K562 (cell line): Measurements from ENCODE around the gene ZCWPW1. TPM values are rescaled to one million over a fixed set of nuclear protein-coding genes. Genes with fewer than 3 reads are reported as not detected.

Source experiments
- E2F6 ChIP-seq, 2 experiments: IDR thresholded peaks; 2 replicates each; pipeline ENCODE4 v1.6.1; 2011; ENCODE audit warnings: borderline replicate concordance in 1 of 2, control low read depth in 1 of 2, low read depth in 1 of 2, low read length in 1 of 2, mild to moderate bottlenecking in 1 of 2, mixed read lengths in 1 of 2, moderate library complexity in 1 of 2; ENCODE audit not compliant: insufficient read depth in 1 of 2, insufficient read length in 1 of 2, poor library complexity in 1 of 2, severe bottlenecking in 1 of 2; ENCODE audit errors: extremely low read depth in 1 of 2
- E4F1 ChIP-seq: fragments of 250-450 bp; sonication (Bioruptor Pico); IDR thresholded peaks from 2 replicates; pipeline ENCODE4 v1.5.0; 2021; ENCODE audit warnings: mild to moderate bottlenecking, borderline replicate concordance
- ETV5 ChIP-seq: sonication (generic); formaldehyde crosslinking; IDR thresholded peaks from 2 replicates; pipeline ENCODE4 v1.4.0; 2020; ENCODE audit warnings: low read depth, mild to moderate bottlenecking, missing genetic modification reagents
- HBP1 ChIP-seq: fragments of 450-650 bp; formaldehyde crosslinking; IDR thresholded peaks from 2 replicates; pipeline ENCODE4 v1.4.0; 2022; ENCODE audit warnings: missing genetic modification characterization
- NONO ChIP-seq, 2 experiments: fragments of 200-400 bp in 1 of 2; fragments of 450-650 bp in 1 of 2; formaldehyde crosslinking in 1 of 2; IDR thresholded peaks; 2 replicates each; pipeline ENCODE4 v1.6.1; 2017; ENCODE audit warnings: low read depth in 2 of 2, mild to moderate bottlenecking in 2 of 2, moderate library complexity in 2 of 2, low read length in 1 of 2
- PREB ChIP-seq: sonication (generic); formaldehyde crosslinking; IDR thresholded peaks from 2 replicates; pipeline ENCODE4 v1.8.1; 2023; ENCODE audit warnings: mild to moderate bottlenecking, missing genetic modification reagents
- RBBP5 ChIP-seq: fragments of 200-600 bp; sonication (generic); IDR thresholded peaks from 2 replicates; pipeline ENCODE4 v1.6.1; 2012; ENCODE audit warnings: borderline replicate concordance, mild to moderate bottlenecking, low read length, control low read depth, inconsistent platforms; ENCODE audit not compliant: insufficient read depth, poor library complexity, severe bottlenecking
- RERE ChIP-seq: sonication (generic); formaldehyde crosslinking; IDR thresholded peaks from 2 replicates; pipeline ENCODE4 v1.8.0; 2023; ENCODE audit warnings: missing genetic modification reagents, mild to moderate bottlenecking, borderline replicate concordance
- SMAD1 ChIP-seq: fragments of 150-350 bp; IDR thresholded peaks from 2 replicates; pipeline ENCODE4 v1.6.1; 2014; ENCODE audit warnings: low read length, low read depth; ENCODE audit not compliant: partially characterized antibody
- ZNF444 ChIP-seq: fragments of 250-450 bp; sonication (Bioruptor Pico); IDR thresholded peaks from 2 replicates; pipeline ENCODE4 v1.4.0; 2020; ENCODE audit warnings: mild to moderate bottlenecking, moderate library complexity
- ZNF507 ChIP-seq: conservative IDR thresholded peaks from 2 replicates; pipeline ENCODE4 v1.6.1; 2017; ENCODE audit warnings: missing genetic modification characterization, missing compliant biosample characterization
- polyA plus RNA-seq, 8 experiments: library from polyadenylated mRNA; depleted of rRNA in 4 of 8; stranded (reverse) in 5 of 8; unstranded in 3 of 8; fragments of >200 nt; fragmentation: Nextera tagmentation in 2 of 8; fragmentation: Illumina TruSeq in 1 of 8; extraction: Ambion mirVana in 2 of 8; extraction: Trizol in 1 of 8; gene quantifications; 2 replicates each; pipeline versions ENCODE4 v1.2.1 to v1.2.3, GENCODE V29; 2011 to 2014; ENCODE audit warnings: inconsistent platforms in 1 of 8, missing spikeins in 1 of 8
- total RNA-seq, 7 experiments: library from RNA; depleted of rRNA in 6 of 7; stranded (reverse); fragments of >200 nt in 6 of 7; fragmentation: Illumina TruSeq in 2 of 7; extraction: Trizol in 2 of 7; gene quantifications; 2 replicates each; pipeline versions ENCODE4 v1.2.1 to v1.2.3, GENCODE V29; 2011 to 2021; ENCODE audit warnings: low replicate concordance in 1 of 7

Gene ZCWPW1
- total and polyA plus RNA-seq, 9 of the 15 experiments (the other 6 are each of a cell fraction or from before 2014, with no cell fraction given), result 0.18 to 1.7 (median 1.2) TPM

- TF ChIP-seq NONO (IDR thresholded peaks at IDR 0.05; ENCODE audit: low read depth in 2 of 2, low read length in 1 of 2) (peak in 1 of 2 experiments; percentile 81; a peak in 2 of 4 replicates), RERE (CRISPR knock-in tag) (peak; percentile 6; the same call in 1 of the 2 replicates), ZNF444 (peak; percentile 47; the same call in 1 of the 2 replicates), E4F1 (peak; percentile 66; the same call in 1 of the 2 replicates), ETV5 (CRISPR knock-in tag) (peak; percentile 41; the same call in 1 of the 2 replicates), ZNF507 (tag) (no peak), PREB (CRISPR knock-in tag) (0 out of 2 replicates have a peak, but pooled peaks have one; percentile 93), RBBP5 (peak; percentile 88), HBP1 (CRISPR knock-in tag) (peak; percentile 6; the same call in 1 of the 2 replicates), SMAD1 (peak; percentile 12), E2F6 (IDR thresholded peaks at IDR 0.05; ENCODE audit: borderline replicate concordance in 1 of 2, extremely low read depth in 1 of 2, insufficient read depth in 1 of 2, insufficient read length in 1 of 2, low read depth in 1 of 2, low read length in 1 of 2, poor library complexity in 1 of 2, severe bottlenecking in 1 of 2) (peak; percentile 68 to 82)
Measured at GRCh38 chr7:100435401-100436304, 7.2 kb upstream of the ZCWPW1 start (continued).
